GM10248 (cell line): ENCODE data around the gene HOXB9.

Experiments
- CTCF ChIA-PET: fragments of 300-600 bp; sonication (Branson Sonifier 250); formaldehyde crosslinking; extraction: SDS; loops from one replicate; lab custom pipeline; 2021; ENCODE audit warnings: antibody characterized with exemption; lab: Yijun Ruan, JAX
- POLR2A ChIA-PET: fragments of 350-650 bp; sonication (Branson Sonifier 250); formaldehyde crosslinking; extraction: SDS; loops from one replicate; lab custom pipeline; 2020; ENCODE audit warnings: antibody characterized with exemption; lab: Yijun Ruan, JAX
- DNase-seq: peaks from one replicate; pipeline ENCODE4 v3.0.0; 2012; ENCODE audit errors: extremely low spot score
- TF ChIP-seq, protein P1 (sequence below): IDR thresholded peaks from 2 replicates; pipeline ENCODE4 v1.5.1; 2012; ENCODE audit warnings: mild to moderate bottlenecking, low read depth; ENCODE audit errors: extremely low read depth, missing control alignments, control extremely low read depth

HOXB9 gene

GRCh38 chr17:48644159-48644558 is 18.0 kb upstream of the HOXB9 start:
- no peak for DNase-seq
- ChIA-PET POLR2A (no interaction called here), CTCF (no interaction called here)
- TF ChIP-seq, protein P1, sequence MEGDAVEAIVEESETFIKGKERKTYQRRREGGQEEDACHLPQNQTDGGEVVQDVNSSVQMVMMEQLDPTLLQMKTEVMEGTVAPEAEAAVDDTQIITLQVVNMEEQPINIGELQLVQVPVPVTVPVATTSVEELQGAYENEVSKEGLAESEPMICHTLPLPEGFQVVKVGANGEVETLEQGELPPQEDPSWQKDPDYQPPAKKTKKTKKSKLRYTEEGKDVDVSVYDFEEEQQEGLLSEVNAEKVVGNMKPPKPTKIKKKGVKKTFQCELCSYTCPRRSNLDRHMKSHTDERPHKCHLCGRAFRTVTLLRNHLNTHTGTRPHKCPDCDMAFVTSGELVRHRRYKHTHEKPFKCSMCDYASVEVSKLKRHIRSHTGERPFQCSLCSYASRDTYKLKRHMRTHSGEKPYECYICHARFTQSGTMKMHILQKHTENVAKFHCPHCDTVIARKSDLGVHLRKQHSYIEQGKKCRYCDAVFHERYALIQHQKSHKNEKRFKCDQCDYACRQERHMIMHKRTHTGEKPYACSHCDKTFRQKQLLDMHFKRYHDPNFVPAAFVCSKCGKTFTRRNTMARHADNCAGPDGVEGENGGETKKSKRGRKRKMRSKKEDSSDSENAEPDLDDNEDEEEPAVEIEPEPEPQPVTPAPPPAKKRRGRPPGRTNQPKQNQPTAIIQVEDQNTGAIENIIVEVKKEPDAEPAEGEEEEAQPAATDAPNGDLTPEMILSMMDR, result no peak

GRCh38 chr17:48643697-48644012 is 17.5 kb upstream of the HOXB9 start:
- no peak for DNase-seq
- ChIA-PET POLR2A (no interaction called here), CTCF (interaction anchor here (0.8 kb wide), 1 partner anchor 9 kb away, joined by 4 read pairs; no protein-coding TSS in a partner anchor)
- TF ChIP-seq, protein P1, result no peak

- no peak for DNase-seq
- ChIA-PET POLR2A (no interaction called here), CTCF (interaction anchor here (0.7 to 0.8 kb wide), 3 partner anchors 8 to 35 kb away, joined by 3 to 4 read pairs (median 3); no protein-coding TSS in a partner anchor)
- TF ChIP-seq, protein P1, result no peak
Measured at GRCh38 chr17:48642843-48643696, 16.9 kb upstream of the HOXB9 start.

GRCh38 chr17:48642059-48642842 is 16.1 kb upstream of the HOXB9 start:
- CTCF ChIA-PET, result interaction anchor here (0.7 to 0.8 kb wide), 2 partner anchors 24 to 36 kb away, joined by 3 read pairs; no protein-coding TSS in a partner anchor

DNA sequence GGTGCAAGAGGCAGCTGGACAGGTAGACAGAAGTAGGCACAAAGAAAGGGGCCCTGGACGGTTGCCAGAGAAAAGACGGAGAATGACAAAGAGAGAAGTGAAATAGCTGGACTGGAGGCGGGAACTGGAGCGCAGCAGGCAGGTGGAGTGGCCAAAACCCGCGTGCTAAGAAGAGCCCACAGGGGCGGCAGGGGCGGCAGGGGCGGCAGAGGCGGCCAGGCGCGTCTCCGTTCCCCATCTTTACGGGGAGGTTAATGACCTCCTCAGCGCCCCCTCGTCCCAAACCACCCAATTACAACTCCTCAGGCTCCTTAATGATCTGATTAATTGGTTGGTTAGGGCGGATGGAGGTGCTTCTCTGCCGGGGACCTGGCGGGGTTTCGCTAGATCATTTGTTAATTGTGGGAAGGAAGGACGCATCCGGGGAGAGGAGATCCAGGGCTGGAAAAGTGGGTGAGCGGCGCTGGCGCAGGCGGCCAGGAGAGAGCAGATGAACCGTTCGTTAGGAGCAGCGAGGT is 15.4 kb upstream of the HOXB9 start:
- TF ChIP-seq, protein P1, result no peak
- CTCF ChIA-PET, result interaction anchor here (1.8 to 2.2 kb wide), 2 partner anchors 8 to 38 kb away, joined by 5 to 10 read pairs; no protein-coding TSS in a partner anchor
- POLR2A ChIA-PET, result no interaction called here
- DNase-seq, result no peak

More at GRCh38 chr17:48642059-48642842, 16.1 kb upstream of the HOXB9 start:
- TF ChIP-seq, protein P1, result no peak
- POLR2A ChIA-PET, result no interaction called here
- DNase-seq, result no peak

DNA sequence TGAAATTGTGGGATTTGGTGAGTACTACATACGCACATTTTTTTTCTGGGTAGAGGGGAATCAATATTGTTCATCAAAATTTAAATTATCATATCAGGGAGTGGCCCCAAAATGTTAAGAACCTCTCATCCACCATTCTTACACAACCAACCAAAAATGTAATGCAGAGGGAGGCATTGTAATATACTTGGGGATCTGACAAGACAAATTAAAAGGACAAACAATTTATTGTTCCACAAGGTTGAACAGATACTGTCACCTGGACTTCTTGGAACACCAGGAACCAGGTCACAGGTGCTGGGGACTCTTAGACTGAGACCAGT is 14.7 kb upstream of the HOXB9 start:
- TF ChIP-seq, protein P1, result no peak
- ChIA-PET CTCF (interaction anchor here (1.8 to 2.2 kb wide), 3 partner anchors 9 to 38 kb away, joined by 5 to 10 read pairs (median 6); no protein-coding TSS in a partner anchor), POLR2A (no interaction called here)
- no peak for DNase-seq
